Measurements from ENCODE around the gene ELMO3. TPM values are rescaled to one million over a fixed set of nuclear protein-coding genes. Genes with fewer than 3 reads are reported as not detected.

ELMO3 gene
- total and polyA plus RNA-seq, 2 of the 13 experiments (the other 11 are each of a cell fraction or from before 2014, with no cell fraction given) = 2.6 to 4.0 TPM

DNA sequence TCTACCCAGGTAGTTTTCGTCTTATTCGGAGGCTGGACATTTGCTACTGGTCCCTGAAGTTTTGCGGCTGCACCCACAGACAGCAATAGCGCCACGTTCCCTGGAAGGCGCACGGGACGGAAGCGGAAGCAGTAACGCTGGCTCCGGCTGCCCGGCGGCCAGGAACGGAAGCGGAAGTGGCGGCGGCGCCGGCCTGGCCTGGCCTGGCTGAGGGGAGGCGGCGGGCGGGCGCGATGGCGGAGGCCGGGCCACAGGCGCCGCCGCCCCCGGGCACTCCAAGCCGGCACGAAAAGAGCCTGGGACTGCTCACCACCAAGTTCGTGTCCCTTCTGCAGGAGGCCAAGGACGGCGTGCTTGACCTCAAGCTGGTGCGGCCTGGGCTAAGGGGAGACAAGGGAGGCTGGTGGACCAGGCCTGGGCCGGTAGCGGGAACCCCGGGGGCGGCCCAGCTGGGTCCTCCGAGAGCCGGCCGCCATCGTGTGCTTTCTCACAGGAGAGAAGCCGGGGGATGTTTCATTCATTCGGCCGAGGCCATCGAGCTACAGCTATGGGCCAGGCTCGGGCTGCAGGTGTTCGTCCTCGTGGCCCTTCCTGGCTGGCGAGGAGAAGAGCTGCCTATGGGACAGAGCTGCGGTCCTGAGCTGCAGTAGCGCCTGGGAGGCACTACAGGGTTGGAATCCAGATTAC is 6.8 kb upstream of the ELMO3 start, which contains the start of gene E2F4 (continued):
- TF ChIP-seq ZC3H4 (CRISPR knock-in tag; IDR thresholded peaks at IDR 0.05; ENCODE audit: borderline replicate concordance) (no peak), NCOA1 (CRISPR knock-in tag; IDR thresholded peaks at IDR 0.05) (no peak), BRD4 (CRISPR knock-in tag; IDR thresholded peaks at IDR 0.05) (peak; percentile 93), CREB1 (IDR thresholded peaks at IDR 0.05) (0 out of 2 replicates have a peak, but pooled peaks have one; percentile 46), CREB1 (CRISPR knock-in tag; IDR thresholded peaks at IDR 0.05) (no peak), ZFP36 (IDR thresholded peaks at IDR 0.05; ENCODE audit: borderline replicate concordance, low read depth, low read length, partially characterized antibody) (no peak), SAFB2 (CRISPR knock-in tag; IDR thresholded peaks at IDR 0.05; ENCODE audit: borderline replicate concordance, low read depth) (peak; percentile 51; the same call in 1 of the 2 replicates), ZNF282 (IDR thresholded peaks at IDR 0.05; ENCODE audit: partially characterized antibody) (no peak), ZBTB8A (CRISPR knock-in tag; IDR thresholded peaks at IDR 0.05; ENCODE audit: borderline replicate concordance, low read depth) (no peak), NR2F2 (IDR thresholded peaks at IDR 0.05; ENCODE audit: borderline replicate concordance, low read depth) (no peak), ELF4 (CRISPR knock-in tag; IDR thresholded peaks at IDR 0.05; ENCODE audit: borderline replicate concordance) (0 out of 2 replicates have a peak, but pooled peaks have one; percentile 55), SMAD9 (CRISPR knock-in tag; IDR thresholded peaks at IDR 0.05) (0 out of 2 replicates have a peak, but pooled peaks have one; percentile 9), ZNF883 (CRISPR knock-in tag; IDR thresholded peaks at IDR 0.05; ENCODE audit: not compliant biosample characterization) (peak; percentile 89), KLF6 (CRISPR knock-in tag; IDR thresholded peaks at IDR 0.05) (no peak; the same call in 1 of the 2 replicates), SMARCE1 (IDR thresholded peaks at IDR 0.05; ENCODE audit: borderline replicate concordance) (no peak), ZNF350 (CRISPR knock-in tag; IDR thresholded peaks at IDR 0.05; ENCODE audit: borderline replicate concordance, low read depth) (peak; percentile 32; the same call in 1 of the 2 replicates), HNRNPH1 (optimal IDR thresholded peaks at IDR 0.05; ENCODE audit: low read depth, low read length) (peak; percentile 57), ZNF749 (CRISPR knock-in tag; IDR thresholded peaks at IDR 0.05; ENCODE audit: borderline replicate concordance) (no peak)
- TF ChIP-seq, protein P1, sequence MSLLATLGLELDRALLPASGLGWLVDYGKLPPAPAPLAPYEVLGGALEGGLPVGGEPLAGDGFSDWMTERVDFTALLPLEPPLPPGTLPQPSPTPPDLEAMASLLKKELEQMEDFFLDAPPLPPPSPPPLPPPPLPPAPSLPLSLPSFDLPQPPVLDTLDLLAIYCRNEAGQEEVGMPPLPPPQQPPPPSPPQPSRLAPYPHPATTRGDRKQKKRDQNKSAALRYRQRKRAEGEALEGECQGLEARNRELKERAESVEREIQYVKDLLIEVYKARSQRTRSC (CRISPR knock-in tag; IDR thresholded peaks at IDR 0.05; ENCODE audit: low read depth) = no peak
- TF ChIP-seq, protein P2, sequence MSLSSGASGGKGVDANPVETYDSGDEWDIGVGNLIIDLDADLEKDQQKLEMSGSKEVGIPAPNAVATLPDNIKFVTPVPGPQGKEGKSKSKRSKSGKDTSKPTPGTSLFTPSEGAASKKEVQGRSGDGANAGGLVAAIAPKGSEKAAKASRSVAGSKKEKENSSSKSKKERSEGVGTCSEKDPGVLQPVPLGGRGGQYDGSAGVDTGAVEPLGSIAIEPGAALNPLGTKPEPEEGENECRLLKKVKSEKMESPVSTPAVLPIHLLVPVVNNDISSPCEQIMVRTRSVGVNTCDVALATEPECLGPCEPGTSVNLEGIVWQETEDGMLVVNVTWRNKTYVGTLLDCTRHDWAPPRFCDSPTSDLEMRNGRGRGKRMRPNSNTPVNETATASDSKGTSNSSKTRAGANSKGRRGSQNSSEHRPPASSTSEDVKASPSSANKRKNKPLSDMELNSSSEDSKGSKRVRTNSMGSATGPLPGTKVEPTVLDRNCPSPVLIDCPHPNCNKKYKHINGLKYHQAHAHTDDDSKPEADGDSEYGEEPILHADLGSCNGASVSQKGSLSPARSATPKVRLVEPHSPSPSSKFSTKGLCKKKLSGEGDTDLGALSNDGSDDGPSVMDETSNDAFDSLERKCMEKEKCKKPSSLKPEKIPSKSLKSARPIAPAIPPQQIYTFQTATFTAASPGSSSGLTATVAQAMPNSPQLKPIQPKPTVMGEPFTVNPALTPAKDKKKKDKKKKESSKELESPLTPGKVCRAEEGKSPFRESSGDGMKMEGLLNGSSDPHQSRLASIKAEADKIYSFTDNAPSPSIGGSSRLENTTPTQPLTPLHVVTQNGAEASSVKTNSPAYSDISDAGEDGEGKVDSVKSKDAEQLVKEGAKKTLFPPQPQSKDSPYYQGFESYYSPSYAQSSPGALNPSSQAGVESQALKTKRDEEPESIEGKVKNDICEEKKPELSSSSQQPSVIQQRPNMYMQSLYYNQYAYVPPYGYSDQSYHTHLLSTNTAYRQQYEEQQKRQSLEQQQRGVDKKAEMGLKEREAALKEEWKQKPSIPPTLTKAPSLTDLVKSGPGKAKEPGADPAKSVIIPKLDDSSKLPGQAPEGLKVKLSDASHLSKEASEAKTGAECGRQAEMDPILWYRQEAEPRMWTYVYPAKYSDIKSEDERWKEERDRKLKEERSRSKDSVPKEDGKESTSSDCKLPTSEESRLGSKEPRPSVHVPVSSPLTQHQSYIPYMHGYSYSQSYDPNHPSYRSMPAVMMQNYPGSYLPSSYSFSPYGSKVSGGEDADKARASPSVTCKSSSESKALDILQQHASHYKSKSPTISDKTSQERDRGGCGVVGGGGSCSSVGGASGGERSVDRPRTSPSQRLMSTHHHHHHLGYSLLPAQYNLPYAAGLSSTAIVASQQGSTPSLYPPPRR (CRISPR knock-in tag; IDR thresholded peaks at IDR 0.05; ENCODE audit: borderline replicate concordance) = no peak
- TF ChIP-seq, protein P3, sequence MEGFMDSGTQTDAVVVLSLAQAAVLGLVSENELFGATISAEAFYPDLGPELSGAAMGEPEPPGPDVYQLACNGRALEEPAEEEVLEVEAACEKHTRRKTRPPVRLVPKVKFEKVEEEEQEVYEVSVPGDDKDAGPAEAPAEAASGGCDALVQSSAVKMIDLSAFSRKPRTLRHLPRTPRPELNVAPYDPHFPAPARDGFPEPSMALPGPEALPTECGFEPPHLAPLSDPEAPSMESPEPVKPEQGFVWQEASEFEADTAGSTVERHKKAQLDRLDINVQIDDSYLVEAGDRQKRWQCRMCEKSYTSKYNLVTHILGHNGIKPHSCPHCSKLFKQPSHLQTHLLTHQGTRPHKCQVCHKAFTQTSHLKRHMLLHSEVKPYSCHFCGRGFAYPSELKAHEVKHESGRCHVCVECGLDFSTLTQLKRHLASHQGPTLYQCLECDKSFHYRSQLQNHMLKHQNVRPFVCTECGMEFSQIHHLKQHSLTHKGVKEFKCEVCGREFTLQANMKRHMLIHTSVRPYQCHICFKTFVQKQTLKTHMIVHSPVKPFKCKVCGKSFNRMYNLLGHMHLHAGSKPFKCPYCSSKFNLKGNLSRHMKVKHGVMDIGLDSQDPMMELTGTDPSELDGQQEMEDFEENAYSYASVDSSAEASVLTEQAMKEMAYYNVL (CRISPR knock-in tag; IDR thresholded peaks at IDR 0.05; ENCODE audit: borderline replicate concordance) = 0 out of 2 replicates have a peak, but pooled peaks have one; percentile 38

Data from HepG2 (cell line).